ENCODE results near the gene TDG.
A peak's percentile ranks its signal among the peaks of the same experiment; 100 is the strongest.
"Not testable (repeated sequence)": the region's sequence is repeated elsewhere in the genome, so short reads cannot be mapped to it uniquely, and the experiment has no call there.

TDG gene

GRCh38 chr12:103960616-103961227 lies 5.0 kb upstream of the TDG start:
- no peak for DNase-seq (ENCODE audit: low spot score)

- DNase-seq (ENCODE audit: low spot score), result no peak
Observed at GRCh38 chr12:103962493-103962892, 3.2 kb upstream of the TDG start.

GRCh38 chr12:103964805-103965204 lies 867 bp upstream of the TDG start:
- peak; percentile 11 for DNase-seq (ENCODE audit: low spot score)

GRCh38 chr12:103965255-103965589 lies 450 bp upstream of the TDG start:
- no peak for DNase-seq (ENCODE audit: low spot score)

GRCh38 chr12:103966736-103967135 lies 1.1 kb downstream of the TDG start:
- no peak for DNase-seq (ENCODE audit: low spot score)

- DNase-seq (ENCODE audit: low spot score), result no peak
Observed at GRCh38 chr12:103969391-103969790, 3.7 kb downstream of the TDG start.

- DNase-seq (ENCODE audit: low spot score), result no peak
Observed at GRCh38 chr12:103973909-103974308, 8.2 kb downstream of the TDG start.

- DNase-seq (ENCODE audit: low spot score), result no peak
Observed at GRCh38 chr12:103975368-103975767, 9.7 kb downstream of the TDG start.

GRCh38 chr12:103978384-103978982 lies 12.8 kb downstream of the TDG start:
- DNase-seq (ENCODE audit: low spot score), result no peak

GRCh38 chr12:103986829-103987228 lies 21.2 kb downstream of the TDG start:
- no peak for DNase-seq (ENCODE audit: low spot score)

GRCh38 chr12:103994235-103994634 lies 28.6 kb downstream of the TDG start:
- no peak for DNase-seq (ENCODE audit: low spot score)

- DNase-seq (ENCODE audit: low spot score), result no peak
Observed at GRCh38 chr12:103996595-103996994, 30.9 kb downstream of the TDG start.

GRCh38 chr12:103997286-103997900 lies 31.7 kb downstream of the TDG start:
- DNase-seq (ENCODE audit: low spot score), result no peak

GRCh38 chr12:103998976-103999375 lies 33.3 kb downstream of the TDG start:
- DNase-seq (ENCODE audit: low spot score), result no peak

- DNase-seq (ENCODE audit: low spot score), result no peak
Observed at GRCh38 chr12:104000807-104001434, 35.2 kb downstream of the TDG start.

- DNase-seq (ENCODE audit: low spot score), result no peak
Observed at GRCh38 chr12:104002686-104003085, 37.0 kb downstream of the TDG start.

GRCh38 chr12:104003596-104003995 lies 37.9 kb downstream of the TDG start:
- no peak for DNase-seq (ENCODE audit: low spot score)

GRCh38 chr12:104006929-104007328 lies 41.3 kb downstream of the TDG start:
- DNase-seq (ENCODE audit: low spot score), result peak; percentile 8

- DNase-seq (ENCODE audit: low spot score), result no peak
Observed at GRCh38 chr12:104010121-104010520, 44.4 kb downstream of the TDG start.

GRCh38 chr12:104010606-104011169 lies 45.0 kb downstream of the TDG start:
- DNase-seq (ENCODE audit: low spot score), result no peak

- peak; percentile 87 for DNase-seq (ENCODE audit: low spot score)
Observed at GRCh38 chr12:104011253-104011652, 45.6 kb downstream of the TDG start.

- no peak for DNase-seq (ENCODE audit: low spot score)
Observed at GRCh38 chr12:104012331-104012730, 46.7 kb downstream of the TDG start.

- DNase-seq (ENCODE audit: low spot score), result not testable (repeated sequence)
Observed at GRCh38 chr12:104021862-104022261, 56.2 kb downstream of the TDG start.

All from kidney capillary endothelial cell (primary cell).